Activated T-helper 9 cell treated with anti-CD3 and anti-CD28 coated beads, Interleukin-2, amount 50 U/mL, for 16 hours (primary cell): ENCODE data around the gene CORO2A.
"Not testable (repeated sequence)": the region's sequence is repeated elsewhere in the genome, so short reads cannot be mapped to it uniquely, and the experiment has no call there.

ENCODE experiments used
- DNase-seq: peaks from one replicate; pipeline ENCODE4 v3.0.0-alpha.2; 2020; ENCODE audit warnings: low read depth

The CORO2A gene

GRCh38 chr9:98084396-98084795 lies 108.0 kb downstream of the CORO2A start:
- DNase-seq: no peak

- no peak for DNase-seq
Observed at GRCh38 chr9:98083566-98084183, 108.8 kb downstream of the CORO2A start.

- DNase-seq: no peak
Observed at GRCh38 chr9:98083061-98083501, 109.4 kb downstream of the CORO2A start.

GRCh38 chr9:98081477-98082219 lies 110.8 kb downstream of the CORO2A start:
- DNase-seq: peak; percentile 19

GRCh38 chr9:98080780-98081179 lies 111.7 kb downstream of the CORO2A start:
- DNase-seq: no peak

GRCh38 chr9:98080326-98080725 lies 112.1 kb downstream of the CORO2A start:
- no peak for DNase-seq

- DNase-seq: no peak
Observed at GRCh38 chr9:98078895-98079294, 113.5 kb downstream of the CORO2A start.

- not testable (repeated sequence) for DNase-seq
Observed at GRCh38 chr9:98076514-98076890, 115.9 kb downstream of the CORO2A start.

GRCh38 chr9:98075332-98075805 lies 117.1 kb downstream of the CORO2A start:
- DNase-seq: no peak

GRCh38 chr9:98074115-98074990 lies 118.1 kb downstream of the CORO2A start:
- peak; percentile 53 for DNase-seq

GRCh38 chr9:98071737-98072136 lies 120.7 kb downstream of the CORO2A start:
- DNase-seq: no peak
